Measurements from ENCODE around the gene ABCA5. TPM values are rescaled to one million over a fixed set of nuclear protein-coding genes. Genes with fewer than 3 reads are reported as not detected.

The ABCA5 gene
- total and polyA plus RNA-seq, 9 of the 15 experiments (the other 6 are each of a cell fraction or from before 2014, with no cell fraction given), result 0.74 to 2.3 (median 1.4) TPM

DNA sequence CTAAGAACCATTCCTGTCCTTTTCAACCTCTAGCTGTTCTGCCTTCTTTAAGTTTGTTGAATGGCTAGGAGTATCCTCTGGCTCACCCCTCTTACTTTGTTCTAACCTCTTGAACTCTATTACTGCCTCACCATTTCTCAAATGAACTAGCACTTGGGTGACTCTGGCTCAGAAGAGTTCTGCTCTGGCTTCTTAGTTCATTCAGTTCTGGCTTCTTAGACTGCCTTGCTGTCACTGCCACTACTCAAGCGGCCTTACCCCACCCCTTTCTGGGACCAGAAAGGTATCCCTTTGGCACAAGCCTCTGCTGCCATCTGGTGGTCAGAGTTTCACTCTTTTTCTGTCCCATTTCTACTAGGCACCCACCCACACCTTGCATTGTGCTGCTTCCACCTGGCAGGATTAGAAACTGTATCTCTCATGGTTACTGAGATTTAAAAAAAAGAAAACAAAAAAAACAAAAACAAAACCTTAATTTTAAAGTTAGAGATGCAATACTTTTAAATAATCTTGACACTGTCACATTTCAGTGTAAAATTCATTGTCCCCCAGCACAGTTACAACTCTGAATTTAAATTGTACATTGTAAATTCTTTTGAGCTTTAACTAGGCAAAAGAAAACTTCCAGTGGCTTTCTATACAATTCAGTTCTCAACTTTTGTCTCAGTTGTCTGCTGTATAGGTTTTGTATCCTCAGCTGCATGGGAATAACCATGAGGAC, 91.4 kb downstream of the ABCA5 start (continued):
- TF ChIP-seq, protein P1, sequence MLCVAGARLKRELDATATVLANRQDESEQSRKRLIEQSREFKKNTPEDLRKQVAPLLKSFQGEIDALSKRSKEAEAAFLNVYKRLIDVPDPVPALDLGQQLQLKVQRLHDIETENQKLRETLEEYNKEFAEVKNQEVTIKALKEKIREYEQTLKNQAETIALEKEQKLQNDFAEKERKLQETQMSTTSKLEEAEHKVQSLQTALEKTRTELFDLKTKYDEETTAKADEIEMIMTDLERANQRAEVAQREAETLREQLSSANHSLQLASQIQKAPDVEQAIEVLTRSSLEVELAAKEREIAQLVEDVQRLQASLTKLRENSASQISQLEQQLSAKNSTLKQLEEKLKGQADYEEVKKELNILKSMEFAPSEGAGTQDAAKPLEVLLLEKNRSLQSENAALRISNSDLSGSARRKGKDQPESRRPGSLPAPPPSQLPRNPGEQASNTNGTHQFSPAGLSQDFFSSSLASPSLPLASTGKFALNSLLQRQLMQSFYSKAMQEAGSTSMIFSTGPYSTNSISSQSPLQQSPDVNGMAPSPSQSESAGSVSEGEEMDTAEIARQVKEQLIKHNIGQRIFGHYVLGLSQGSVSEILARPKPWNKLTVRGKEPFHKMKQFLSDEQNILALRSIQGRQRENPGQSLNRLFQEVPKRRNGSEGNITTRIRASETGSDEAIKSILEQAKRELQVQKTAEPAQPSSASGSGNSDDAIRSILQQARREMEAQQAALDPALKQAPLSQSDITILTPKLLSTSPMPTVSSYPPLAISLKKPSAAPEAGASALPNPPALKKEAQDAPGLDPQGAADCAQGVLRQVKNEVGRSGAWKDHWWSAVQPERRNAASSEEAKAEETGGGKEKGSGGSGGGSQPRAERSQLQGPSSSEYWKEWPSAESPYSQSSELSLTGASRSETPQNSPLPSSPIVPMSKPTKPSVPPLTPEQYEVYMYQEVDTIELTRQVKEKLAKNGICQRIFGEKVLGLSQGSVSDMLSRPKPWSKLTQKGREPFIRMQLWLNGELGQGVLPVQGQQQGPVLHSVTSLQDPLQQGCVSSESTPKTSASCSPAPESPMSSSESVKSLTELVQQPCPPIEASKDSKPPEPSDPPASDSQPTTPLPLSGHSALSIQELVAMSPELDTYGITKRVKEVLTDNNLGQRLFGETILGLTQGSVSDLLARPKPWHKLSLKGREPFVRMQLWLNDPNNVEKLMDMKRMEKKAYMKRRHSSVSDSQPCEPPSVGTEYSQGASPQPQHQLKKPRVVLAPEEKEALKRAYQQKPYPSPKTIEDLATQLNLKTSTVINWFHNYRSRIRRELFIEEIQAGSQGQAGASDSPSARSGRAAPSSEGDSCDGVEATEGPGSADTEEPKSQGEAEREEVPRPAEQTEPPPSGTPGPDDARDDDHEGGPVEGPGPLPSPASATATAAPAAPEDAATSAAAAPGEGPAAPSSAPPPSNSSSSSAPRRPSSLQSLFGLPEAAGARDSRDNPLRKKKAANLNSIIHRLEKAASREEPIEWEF (CRISPR knock-in tag; IDR thresholded peaks at IDR 0.05), result no peak
- no peak for TF ChIP-seq SIX5 (IDR thresholded peaks at IDR 0.05; ENCODE audit: borderline replicate concordance in 1 of 2, insufficient read depth in 1 of 2, low read depth in 1 of 2, low read length in 2 of 2)
- TF ChIP-seq, protein P2, sequence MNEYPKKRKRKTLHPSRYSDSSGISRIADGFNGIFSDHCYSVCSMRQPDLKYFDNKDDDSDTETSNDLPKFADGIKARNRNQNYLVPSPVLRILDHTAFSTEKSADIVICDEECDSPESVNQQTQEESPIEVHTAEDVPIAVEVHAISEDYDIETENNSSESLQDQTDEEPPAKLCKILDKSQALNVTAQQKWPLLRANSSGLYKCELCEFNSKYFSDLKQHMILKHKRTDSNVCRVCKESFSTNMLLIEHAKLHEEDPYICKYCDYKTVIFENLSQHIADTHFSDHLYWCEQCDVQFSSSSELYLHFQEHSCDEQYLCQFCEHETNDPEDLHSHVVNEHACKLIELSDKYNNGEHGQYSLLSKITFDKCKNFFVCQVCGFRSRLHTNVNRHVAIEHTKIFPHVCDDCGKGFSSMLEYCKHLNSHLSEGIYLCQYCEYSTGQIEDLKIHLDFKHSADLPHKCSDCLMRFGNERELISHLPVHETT (CRISPR knock-in tag; conservative IDR thresholded peaks at IDR 0.05 in 1 of 2, IDR thresholded peaks at IDR 0.05 in 1 of 2), result peak in 1 of 2 experiments; percentile 44; a peak in 1 of 4 replicates
- 0 out of 4 replicates have a peak, but pooled peaks of 1 of the 2 experiments have one; percentile 30 for TF ChIP-seq FOXK2 (conservative IDR thresholded peaks at IDR 0.05 in 1 of 2, IDR thresholded peaks at IDR 0.05 in 1 of 2; ENCODE audit: low read depth in 2 of 2)
- peak; percentile 35; the same call in 1 of the 2 replicates for TF ChIP-seq CTBP1 (IDR thresholded peaks at IDR 0.05; ENCODE audit: borderline replicate concordance)
- peak; percentile 20; the same call in 1 of the 2 replicates for TF ChIP-seq ATF7 (IDR thresholded peaks at IDR 0.05)
- TF ChIP-seq, protein P3, sequence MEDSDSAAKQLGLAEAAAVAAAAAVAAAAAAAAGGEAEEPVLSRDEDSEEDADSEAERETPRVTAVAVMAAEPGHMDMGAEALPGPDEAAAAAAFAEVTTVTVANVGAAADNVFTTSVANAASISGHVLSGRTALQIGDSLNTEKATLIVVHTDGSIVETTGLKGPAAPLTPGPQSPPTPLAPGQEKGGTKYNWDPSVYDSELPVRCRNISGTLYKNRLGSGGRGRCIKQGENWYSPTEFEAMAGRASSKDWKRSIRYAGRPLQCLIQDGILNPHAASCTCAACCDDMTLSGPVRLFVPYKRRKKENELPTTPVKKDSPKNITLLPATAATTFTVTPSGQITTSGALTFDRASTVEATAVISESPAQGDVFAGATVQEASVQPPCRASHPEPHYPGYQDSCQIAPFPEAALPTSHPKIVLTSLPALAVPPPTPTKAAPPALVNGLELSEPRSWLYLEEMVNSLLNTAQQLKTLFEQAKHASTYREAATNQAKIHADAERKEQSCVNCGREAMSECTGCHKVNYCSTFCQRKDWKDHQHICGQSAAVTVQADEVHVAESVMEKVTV (CRISPR knock-in tag; IDR thresholded peaks at IDR 0.05), result peak; percentile 95
- peak; percentile 96 for TF ChIP-seq CC2D1A (IDR thresholded peaks at IDR 0.05)
- peak in 1 of 3 experiments; percentile 12 for TF ChIP-seq YY1 (IDR thresholded peaks at IDR 0.05; ENCODE audit: borderline replicate concordance in 1 of 3, control insufficient read depth in 1 of 3, extremely low read depth in 1 of 3, insufficient read depth in 3 of 3, insufficient read length in 1 of 3, insufficient replicate concordance in 2 of 3, low read depth in 1 of 3, low read length in 2 of 3)
- TF ChIP-seq, protein P4, sequence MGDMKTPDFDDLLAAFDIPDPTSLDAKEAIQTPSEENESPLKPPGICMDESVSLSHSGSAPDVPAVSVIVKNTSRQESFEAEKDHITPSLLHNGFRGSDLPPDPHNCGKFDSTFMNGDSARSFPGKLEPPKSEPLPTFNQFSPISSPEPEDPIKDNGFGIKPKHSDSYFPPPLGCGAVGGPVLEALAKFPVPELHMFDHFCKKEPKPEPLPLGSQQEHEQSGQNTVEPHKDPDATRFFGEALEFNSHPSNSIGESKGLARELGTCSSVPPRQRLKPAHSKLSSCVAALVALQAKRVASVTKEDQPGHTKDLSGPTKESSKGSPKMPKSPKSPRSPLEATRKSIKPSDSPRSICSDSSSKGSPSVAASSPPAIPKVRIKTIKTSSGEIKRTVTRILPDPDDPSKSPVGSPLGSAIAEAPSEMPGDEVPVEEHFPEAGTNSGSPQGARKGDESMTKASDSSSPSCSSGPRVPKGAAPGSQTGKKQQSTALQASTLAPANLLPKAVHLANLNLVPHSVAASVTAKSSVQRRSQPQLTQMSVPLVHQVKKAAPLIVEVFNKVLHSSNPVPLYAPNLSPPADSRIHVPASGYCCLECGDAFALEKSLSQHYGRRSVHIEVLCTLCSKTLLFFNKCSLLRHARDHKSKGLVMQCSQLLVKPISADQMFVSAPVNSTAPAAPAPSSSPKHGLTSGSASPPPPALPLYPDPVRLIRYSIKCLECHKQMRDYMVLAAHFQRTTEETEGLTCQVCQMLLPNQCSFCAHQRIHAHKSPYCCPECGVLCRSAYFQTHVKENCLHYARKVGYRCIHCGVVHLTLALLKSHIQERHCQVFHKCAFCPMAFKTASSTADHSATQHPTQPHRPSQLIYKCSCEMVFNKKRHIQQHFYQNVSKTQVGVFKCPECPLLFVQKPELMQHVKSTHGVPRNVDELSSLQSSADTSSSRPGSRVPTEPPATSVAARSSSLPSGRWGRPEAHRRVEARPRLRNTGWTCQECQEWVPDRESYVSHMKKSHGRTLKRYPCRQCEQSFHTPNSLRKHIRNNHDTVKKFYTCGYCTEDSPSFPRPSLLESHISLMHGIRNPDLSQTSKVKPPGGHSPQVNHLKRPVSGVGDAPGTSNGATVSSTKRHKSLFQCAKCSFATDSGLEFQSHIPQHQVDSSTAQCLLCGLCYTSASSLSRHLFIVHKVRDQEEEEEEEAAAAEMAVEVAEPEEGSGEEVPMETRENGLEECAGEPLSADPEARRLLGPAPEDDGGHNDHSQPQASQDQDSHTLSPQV (IDR thresholded peaks at IDR 0.05), result peak; percentile 49; the same call in 1 of the 2 replicates
- no peak for TF ChIP-seq ZNF707 (CRISPR knock-in tag; conservative IDR thresholded peaks at IDR 0.05)
